ENCODE measurements around the gene MCC.

MCC gene

GRCh38 chr5:113199122-113199905 is 288.9 kb downstream of the MCC start:
- DNase-seq (ENCODE audit: low spot score), result no peak

- no peak for DNase-seq (ENCODE audit: low spot score)
Measured at GRCh38 chr5:113197456-113198200, 290.6 kb downstream of the MCC start.

- no peak for DNase-seq (ENCODE audit: low spot score)
Measured at GRCh38 chr5:113195771-113196170, 292.5 kb downstream of the MCC start.

- no peak for DNase-seq (ENCODE audit: low spot score)
Measured at GRCh38 chr5:113195251-113195650, 293.0 kb downstream of the MCC start.

DNA sequence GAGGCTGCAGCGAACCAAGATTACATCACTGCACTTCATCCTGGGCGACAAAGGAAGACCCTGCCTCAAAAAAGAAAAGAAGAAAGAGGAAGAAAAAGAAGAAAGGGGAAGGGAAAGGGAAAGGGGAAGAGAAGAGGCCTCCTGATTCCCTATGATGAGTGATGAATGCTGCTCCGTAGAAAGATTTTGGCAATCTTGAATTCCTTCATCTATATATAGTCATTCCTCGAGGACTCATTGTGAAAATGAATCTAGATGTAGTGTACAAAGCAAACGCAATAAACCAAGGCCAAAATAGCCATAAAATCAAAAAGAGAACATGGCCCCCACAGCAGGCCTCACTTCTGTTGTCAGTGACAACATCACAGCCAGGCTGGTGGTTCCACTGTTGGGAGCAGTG is 293.7 kb downstream of the MCC start:
- no peak for DNase-seq (ENCODE audit: low spot score)

GRCh38 chr5:113194125-113194524 is 294.1 kb downstream of the MCC start:
- DNase-seq (ENCODE audit: low spot score), result no peak

DNA sequence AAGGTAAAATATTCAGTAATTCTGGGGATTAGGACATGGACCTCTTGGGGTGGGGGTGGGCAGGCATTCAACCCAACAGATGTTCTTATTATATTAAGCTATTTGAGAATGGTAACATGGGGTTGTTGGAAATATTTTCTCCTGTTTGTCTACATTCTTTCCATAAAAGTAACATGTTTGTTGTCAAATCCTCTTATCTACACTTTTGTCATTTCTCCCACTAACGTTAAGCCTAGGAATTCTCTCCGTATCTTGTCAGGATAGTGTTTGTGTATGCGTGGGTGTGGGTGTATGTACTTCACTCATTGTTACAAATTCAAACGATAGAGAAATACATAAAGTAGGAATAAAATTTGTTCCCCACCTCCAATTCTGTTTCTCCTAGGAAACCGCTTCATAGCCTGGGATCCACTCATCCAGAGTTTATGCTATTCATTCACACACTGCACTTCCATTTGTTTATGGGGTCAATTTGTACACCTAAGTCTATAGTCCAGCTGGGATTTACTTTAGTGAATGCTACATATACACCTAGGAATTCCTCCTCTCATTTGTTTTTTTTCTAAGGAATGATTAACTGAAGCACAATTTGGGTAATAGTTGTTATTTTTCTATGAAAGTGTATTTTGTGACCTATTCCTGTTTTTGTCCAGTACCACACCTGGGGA is 294.8 kb downstream of the MCC start:
- no peak for DNase-seq (ENCODE audit: low spot score)

- DNase-seq (ENCODE audit: low spot score), result no peak
Measured at GRCh38 chr5:113192541-113192940, 295.7 kb downstream of the MCC start.

- no peak for DNase-seq (ENCODE audit: low spot score)
Measured at GRCh38 chr5:113190347-113190746, 297.9 kb downstream of the MCC start.

- no peak for DNase-seq (ENCODE audit: low spot score)
Measured at GRCh38 chr5:113189291-113189690, 299.0 kb downstream of the MCC start.

GRCh38 chr5:113188436-113188835 is 299.8 kb downstream of the MCC start:
- DNase-seq (ENCODE audit: low spot score), result no peak

GRCh38 chr5:113187906-113188305 is 300.3 kb downstream of the MCC start:
- no peak for DNase-seq (ENCODE audit: low spot score)

DNA sequence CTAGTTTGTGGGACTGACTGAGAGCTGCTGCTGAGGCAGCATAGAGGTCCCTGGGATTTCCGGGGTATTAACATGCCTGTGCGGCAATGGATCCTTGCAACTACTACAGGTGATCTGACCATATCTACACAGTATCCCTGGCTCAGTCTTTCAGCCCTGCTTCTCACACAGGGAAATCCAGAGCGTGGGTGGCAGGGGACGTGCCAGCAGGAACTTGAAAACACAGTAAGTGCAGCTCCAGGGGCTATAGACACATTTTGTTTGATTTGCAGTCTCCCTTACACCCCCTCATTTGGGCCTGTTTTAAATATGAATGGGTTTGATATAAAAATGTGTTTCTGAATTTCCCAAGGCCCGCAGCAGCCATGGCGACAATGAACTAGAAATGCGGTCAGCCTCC is 302.2 kb downstream of the MCC start:
- DNase-seq (ENCODE audit: low spot score), result no peak

DNA sequence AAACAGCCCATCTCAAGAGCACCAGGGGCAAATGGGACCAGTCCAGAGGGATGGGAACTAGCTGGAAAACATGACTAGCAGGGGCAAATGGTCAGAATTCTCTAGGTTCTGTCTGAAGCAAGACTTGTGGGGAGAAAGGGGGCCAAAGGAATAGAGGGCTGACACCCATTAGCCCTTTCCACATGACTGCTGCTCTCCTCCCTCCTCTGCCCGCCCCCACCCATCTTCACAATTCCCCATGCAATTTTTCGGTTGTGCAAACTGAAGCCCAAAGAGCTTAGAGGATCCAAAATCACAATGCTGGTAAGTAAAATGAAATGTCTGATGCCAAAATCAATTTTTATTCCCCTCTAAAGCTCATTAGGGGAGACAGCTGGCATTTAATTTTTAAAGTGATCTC is 304.6 kb downstream of the MCC start:
- no peak for DNase-seq (ENCODE audit: low spot score)

DNA sequence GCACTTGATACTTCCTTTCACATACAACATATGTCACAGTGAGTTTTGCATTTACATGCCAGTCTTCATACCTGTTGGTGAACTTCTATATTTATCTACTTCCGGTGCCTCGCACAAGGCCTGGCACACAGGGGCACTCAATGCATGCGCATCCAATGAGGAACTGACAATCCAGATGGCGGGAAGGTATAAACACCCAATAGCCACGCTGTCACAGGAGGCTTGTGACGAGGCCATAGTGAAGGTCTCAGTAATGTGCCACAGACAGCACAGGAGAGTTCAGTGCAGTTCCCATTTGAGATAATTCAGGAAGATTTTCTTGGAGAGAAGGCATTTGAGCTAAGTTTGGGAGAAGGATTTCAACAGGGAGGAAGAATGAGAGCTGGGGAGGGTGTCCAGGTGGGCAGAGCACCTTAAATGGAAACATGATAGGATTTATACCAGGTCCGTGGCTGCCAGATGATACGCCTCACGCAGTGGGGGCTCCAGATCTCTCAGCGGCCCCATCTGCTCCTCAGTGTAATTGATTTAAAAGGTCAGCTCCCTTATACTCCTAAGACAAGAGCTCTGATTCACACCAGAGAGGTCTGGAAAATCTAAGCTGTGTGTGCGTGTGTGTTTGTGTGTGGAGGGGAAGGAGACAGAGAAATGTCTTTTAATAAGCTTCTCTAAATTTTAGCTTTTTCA is 305.5 kb downstream of the MCC start:
- no peak for DNase-seq (ENCODE audit: low spot score)

DNA sequence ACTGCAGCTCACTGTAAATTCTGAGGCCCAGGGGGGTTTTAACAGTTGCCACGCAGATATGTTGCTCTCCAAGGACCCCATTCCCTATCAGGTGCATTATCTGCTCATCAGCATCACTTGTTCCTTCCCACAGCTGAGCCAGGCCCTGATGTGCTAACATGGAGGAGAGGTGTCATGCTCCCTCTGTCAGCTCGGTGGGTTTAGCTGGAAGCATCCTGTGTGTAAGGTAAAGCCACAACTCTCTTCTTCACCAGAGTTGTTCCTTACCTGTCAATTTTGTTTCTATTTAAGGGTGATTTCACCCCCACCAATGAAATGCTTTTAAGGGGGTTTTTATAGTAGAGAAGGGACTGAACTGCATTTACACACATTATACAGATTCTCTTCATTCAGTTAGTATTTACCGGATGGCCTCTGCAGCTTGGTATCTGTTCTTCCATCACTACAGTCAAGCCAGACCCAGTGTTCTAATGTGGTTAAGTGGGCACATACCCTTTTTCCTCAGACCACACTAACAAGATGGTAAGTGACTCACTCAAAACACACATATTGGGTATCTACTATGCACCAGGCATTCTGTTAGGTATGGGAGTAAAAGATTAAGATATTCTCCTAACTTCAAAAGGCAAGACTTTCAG is 306.3 kb downstream of the MCC start:
- no peak for DNase-seq (ENCODE audit: low spot score)

DNA sequence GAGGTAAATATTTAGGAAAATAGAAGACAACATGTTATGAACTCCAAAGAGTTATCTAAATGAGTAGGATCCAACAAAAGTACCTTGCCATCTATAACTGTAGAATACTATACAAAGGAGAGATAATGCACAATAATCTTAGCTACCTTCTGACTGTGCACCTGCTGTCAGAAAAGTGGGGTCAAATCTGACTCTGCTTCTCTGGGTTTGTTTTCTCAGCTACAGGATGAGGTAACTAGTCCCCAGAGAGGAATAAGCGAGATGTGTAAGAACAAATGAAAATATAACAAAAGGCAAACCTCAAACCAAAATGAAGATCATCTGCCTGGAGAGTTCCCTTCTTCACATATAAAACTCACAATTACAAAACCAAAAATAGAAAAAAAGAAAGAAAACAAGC is 306.8 kb downstream of the MCC start:
- DNase-seq (ENCODE audit: low spot score), result no peak

- DNase-seq (ENCODE audit: low spot score), result no peak
Measured at GRCh38 chr5:113179156-113179555, 309.1 kb downstream of the MCC start.

DNA sequence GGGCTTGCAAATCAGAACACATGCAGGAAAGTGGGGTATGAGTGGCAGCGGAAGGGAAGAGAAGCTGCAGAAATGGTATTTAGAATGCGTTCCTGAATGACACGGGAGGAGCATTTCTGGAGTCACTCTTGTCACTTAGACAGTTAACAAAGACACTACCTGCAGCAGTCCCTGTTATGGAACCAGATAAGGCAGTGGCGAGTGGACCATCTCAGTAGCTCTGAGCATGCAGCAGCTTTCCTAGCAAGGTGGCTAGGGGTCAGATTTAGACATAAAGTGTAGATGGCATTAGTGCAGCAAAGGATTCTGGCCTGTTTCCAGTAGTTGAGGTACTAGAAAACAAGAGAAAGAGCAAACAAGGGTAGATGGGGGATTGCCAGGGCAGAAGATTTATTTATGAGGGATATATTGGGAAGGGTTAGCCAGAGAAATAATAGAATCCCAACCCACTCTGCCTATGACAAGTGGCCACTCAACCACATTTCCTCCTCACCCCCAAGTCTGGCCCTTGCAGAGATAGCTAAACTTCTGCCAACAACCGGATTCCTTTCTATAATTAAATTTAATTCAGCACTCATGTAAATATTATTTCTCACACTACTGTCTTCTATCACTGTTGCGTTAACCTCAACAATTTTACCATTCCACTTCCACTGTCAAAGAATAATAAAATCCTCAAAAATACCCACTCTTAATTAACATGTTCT is 310.0 kb downstream of the MCC start:
- DNase-seq (ENCODE audit: low spot score), result no peak

DNA sequence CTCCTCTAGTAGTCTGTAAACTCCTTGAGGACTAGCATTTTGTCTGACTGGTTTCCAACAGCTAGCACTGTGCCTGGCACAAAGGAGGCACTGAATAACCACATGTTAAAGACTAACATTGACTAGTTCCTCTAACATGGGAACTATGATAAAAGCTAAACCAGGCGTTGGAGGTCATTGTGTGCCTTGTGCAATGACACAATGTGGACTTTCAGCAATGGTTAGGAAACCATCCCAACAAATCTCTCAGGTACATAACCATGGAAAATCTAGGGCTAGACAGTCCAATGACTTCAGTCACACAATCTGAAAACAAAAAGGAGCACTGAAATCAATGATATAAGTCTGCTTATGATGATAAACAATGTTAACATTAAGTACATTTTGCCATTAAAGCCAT is 311.0 kb downstream of the MCC start:
- no peak for DNase-seq (ENCODE audit: low spot score)

DNA sequence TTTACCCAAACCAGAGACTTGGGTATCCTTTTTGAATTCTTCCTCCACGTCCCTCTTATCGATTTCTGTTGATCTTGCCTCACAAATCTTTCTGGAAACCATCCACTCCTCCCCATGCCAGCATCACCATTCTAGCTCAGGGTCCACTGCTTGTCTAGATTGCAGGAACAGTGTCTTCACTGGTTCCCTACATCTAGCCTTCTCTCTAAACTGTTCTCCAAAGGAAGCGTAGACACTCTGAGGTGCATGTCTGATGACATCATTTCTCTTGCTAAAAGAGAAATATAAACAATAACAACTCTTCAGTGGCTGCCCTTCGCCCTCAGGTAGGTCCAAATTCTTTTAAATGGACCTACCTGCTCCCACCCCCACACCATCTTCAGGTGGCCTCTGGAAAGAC is 311.5 kb downstream of the MCC start:
- no peak for DNase-seq (ENCODE audit: low spot score)

All from hematopoietic multipotent progenitor cell treated with erythropoietin and hydrocortisone succinate and interleukin-3 and kit ligand, for 17 days (in vitro differentiated cells).